Breast epithelium (tissue), 3 donors: ENCODE results near the gene SETDB2.

Source experiments
- CTCF ChIP-seq, 3 donors: fragments of 450-650 bp; IDR thresholded peaks; one replicate each; pipeline ENCODE4 v1.5.1; 2016 to 2017; ENCODE audit warnings: antibody characterized with exemption in 3 of 3, mild to moderate bottlenecking in 3 of 3, moderate library complexity in 3 of 3
- POLR2AphosphoS5 ChIP-seq, 3 donors: sonication (generic); formaldehyde crosslinking; IDR thresholded peaks; one replicate each; pipeline ENCODE4 v1.6.1; 2017; ENCODE audit warnings: antibody characterized with exemption in 3 of 3

DNA sequence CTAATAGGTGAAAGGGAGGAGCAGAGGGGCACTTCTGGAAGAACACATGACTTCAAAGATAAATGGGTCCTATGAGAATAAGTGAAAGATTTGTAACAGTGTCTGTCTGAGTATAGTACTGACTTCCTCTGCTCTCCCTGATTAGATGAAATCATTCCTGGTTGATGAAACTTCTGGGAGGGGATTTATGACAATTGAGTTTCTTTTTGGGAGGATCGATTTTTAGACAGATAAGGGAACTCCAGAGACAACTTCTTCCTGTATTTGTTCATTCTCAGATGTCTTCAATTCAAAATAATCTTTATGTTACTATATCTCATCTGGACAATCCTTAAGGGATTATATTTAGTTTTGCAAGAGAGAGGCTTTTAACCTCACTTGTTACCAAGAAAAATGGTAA lies 20.0 kb downstream of the SETDB2 start:
- no peak for TF ChIP-seq CTCF (IDR thresholded peaks at IDR 0.05)
- TF ChIP-seq POLR2AphosphoS5 (IDR thresholded peaks at IDR 0.05) = no peak
